Thyroid gland (tissue), 4 donors: Measurements from ENCODE around the gene SMYD4. TPM values are rescaled to one million over a fixed set of nuclear protein-coding genes. Genes with fewer than 3 reads are reported as not detected.

Source experiments
- DNase-seq, 2 donors: peaks; one replicate each; pipeline ENCODE4 v3.0.0-alpha.2; 2019
- H3K27ac ChIP-seq, 3 donors: fragments of 200-600 bp; sonication (generic); 1 replicate in 2 of 3; 2 replicates in 1 of 3; pipeline ENCODE4 v1.5.1; 2016 to 2019; ENCODE audit warnings: mild to moderate bottlenecking in 1 of 3, moderate library complexity in 1 of 3
- H3K27me3 ChIP-seq: fragments of 200-600 bp; sonication (generic); one replicate; pipeline ENCODE4 v1.5.1; 2019
- H3K36me3 ChIP-seq, 2 donors: fragments of 200-600 bp; sonication (generic); one replicate each; pipeline ENCODE4 v1.5.1; 2016 to 2019
- H3K4me1 ChIP-seq, 2 donors: fragments of 200-600 bp; sonication (generic); one replicate each; pipeline ENCODE4 v1.5.1; 2017 to 2019
- H3K4me3 ChIP-seq, 3 donors: fragments of 200-600 bp; sonication (generic); replicated peaks in 1 of 3; 1 replicate in 2 of 3; 2 replicates in 1 of 3; pipeline ENCODE4 v1.5.1; 2016; ENCODE audit warnings: mild to moderate bottlenecking in 1 of 3
- H3K9me3 ChIP-seq: fragments of 200-600 bp; sonication (generic); one replicate; pipeline ENCODE4 v1.5.1; 2017
- CTCF ChIP-seq, 6 experiments: fragments of 200-600 bp in 3 of 6; fragments of 450-650 bp in 3 of 6; sonication (generic) in 3 of 6; IDR thresholded peaks; one replicate each; pipeline ENCODE4 v1.5.1; 2016 to 2019; ENCODE audit warnings: antibody characterized with exemption in 6 of 6, mild to moderate bottlenecking in 2 of 6, inconsistent platforms in 1 of 6, moderate library complexity in 1 of 6
- POLR2A ChIP-seq, 2 donors: fragments of 450-650 bp; IDR thresholded peaks; one replicate each; pipeline ENCODE4 v1.6.1; 2017; ENCODE audit warnings: antibody characterized with exemption in 2 of 2, mild to moderate bottlenecking in 2 of 2, moderate library complexity in 1 of 2
- WGBS, 2 donors: methylation state at CpG; one replicate each; pipeline ENCODE4 v1.1.5; 2017; 5-methylcytosine and 5-hydroxymethylcytosine counted together
- intact Hi-C: fragments of 100-400 bp; cut with DNase I; formaldehyde crosslinking; loops from one replicate; pipeline ENCODE4 v1.15.1; 2023
- total RNA-seq, 4 donors: library from RNA; depleted of rRNA; stranded (reverse); fragments of >200 nt; gene quantifications; one replicate each; pipeline ENCODE4 v1.2.3, GENCODE V29; 2016

Gene SMYD4
- total RNA-seq, 4 donors from 2014 or later, result 19.3 to 21.9 (median 20.4) TPM

GRCh38 chr17:1752425-1753262 lies 77.1 kb downstream of the SMYD4 start:
- TF ChIP-seq CTCF (IDR thresholded peaks at IDR 0.05) (no peak), POLR2A (IDR thresholded peaks at IDR 0.05) (no peak)

GRCh38 chr17:1750628-1751027 lies 79.1 kb downstream of the SMYD4 start:
- no peak for TF ChIP-seq POLR2A (IDR thresholded peaks at IDR 0.05)
- TF ChIP-seq CTCF (IDR thresholded peaks at IDR 0.05), result no peak
- Histone ChIP-seq H3K27me3 (no peaks in the 10 kb centered on the region), H3K4me3 (no peak overlapping the region), H3K36me3 (no peaks in the 10 kb centered on the region), H3K4me1 (peaks cover 0 to 17% of the 10 kb centered on the region in 2 donors), H3K27ac (no peak overlapping the region), H3K9me3 (no peaks in the 10 kb centered on the region)
- WGBS, 2 donors, result 76 to 78% methylated on average over 9 of the region's 9 CpGs
- no peak for DNase-seq
- intact Hi-C loops, result no loop called here

More at GRCh38 chr17:1752425-1753262, 77.1 kb downstream of the SMYD4 start:
- H3K4me3 ChIP-seq, result no peak overlapping the region
- DNase-seq, result no peak
- peaks cover 0 to 6% of the 10 kb centered on the region in 2 donors for H3K4me1 ChIP-seq
- no peaks in the 10 kb centered on the region for H3K36me3 ChIP-seq
- H3K27me3 ChIP-seq, result no peaks in the 10 kb centered on the region
- intact Hi-C loops, result no loop called here
- no peak overlapping the region for H3K27ac ChIP-seq
- H3K9me3 ChIP-seq, result no peaks in the 10 kb centered on the region
- 57 to 60% methylated on average over 16 to 18 of the region's 18 CpGs for WGBS, 2 donors

- no peak for DNase-seq
- Histone ChIP-seq H3K4me1 (peaks cover 0 to 24% of the 10 kb centered on the region in 2 donors), H3K4me3 (no peak overlapping the region), H3K27ac (peak overlapping the region in 1 of 3 donors; percentile 52), H3K9me3 (no peaks in the 10 kb centered on the region), H3K27me3 (no peaks in the 10 kb centered on the region), H3K36me3 (no peaks in the 10 kb centered on the region)
- 75 to 90% methylated on average over 16 to 22 of the region's 22 CpGs for WGBS, 2 donors
- intact Hi-C loops, result no loop called here
- TF ChIP-seq POLR2A (IDR thresholded peaks at IDR 0.05) (no peak), CTCF (IDR thresholded peaks at IDR 0.05) (no peak)
Observed at GRCh38 chr17:1746975-1747543, 82.6 kb downstream of the SMYD4 start.

GRCh38 chr17:1745513-1746020 lies 84.1 kb downstream of the SMYD4 start:
- no peaks in the 10 kb centered on the region for H3K27me3 ChIP-seq
- H3K4me3 ChIP-seq, result no peak overlapping the region
- intact Hi-C loops, result no loop called here
- H3K4me1 ChIP-seq, result peaks cover 0 to 25% of the 10 kb centered on the region in 2 donors
- H3K9me3 ChIP-seq, result no peaks in the 10 kb centered on the region
- H3K36me3 ChIP-seq, result no peaks in the 10 kb centered on the region
- 91 to 93% methylated on average over 9 to 10 of the region's 12 CpGs for WGBS, 2 donors
- DNase-seq, result no peak
- TF ChIP-seq CTCF (IDR thresholded peaks at IDR 0.05) (no peak), POLR2A (IDR thresholded peaks at IDR 0.05) (no peak)
- no peak overlapping the region for H3K27ac ChIP-seq
